Kasumi-1 (cell line): ENCODE data around the gene PPP2R2C.

Experiments
- DNase-seq, 2 experiments: peaks; one replicate each; lab custom pipeline; 2025; lab: John Stamatoyannopoulos, UW

PPP2R2C gene

DNA sequence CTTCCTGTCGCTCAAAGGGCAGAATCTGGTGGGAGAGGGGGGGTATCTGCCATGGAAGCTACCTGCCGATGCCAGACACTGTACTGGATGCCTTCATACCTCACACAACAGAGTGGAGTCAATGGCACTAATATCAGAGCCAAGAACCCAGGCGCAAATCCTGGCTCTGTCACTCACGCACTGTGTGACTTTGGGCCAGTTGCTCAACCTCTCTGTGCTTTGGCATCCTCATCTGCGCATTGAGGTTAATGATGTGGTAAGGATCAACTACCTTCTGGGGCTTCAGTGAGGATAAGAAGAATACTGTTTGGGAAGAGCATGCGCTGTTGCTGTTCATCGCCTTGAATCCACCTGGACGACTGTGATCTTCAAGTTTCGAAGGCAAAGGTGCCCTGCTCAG, 70.6 kb downstream of the PPP2R2C start:
- DNase-seq = no peak

GRCh38 chr4:6396696-6397236, 75.6 kb downstream of the PPP2R2C start:
- DNase-seq = no peak

- DNase-seq = no peak
Measured at GRCh38 chr4:6395466-6396228, 76.8 kb downstream of the PPP2R2C start.

DNA sequence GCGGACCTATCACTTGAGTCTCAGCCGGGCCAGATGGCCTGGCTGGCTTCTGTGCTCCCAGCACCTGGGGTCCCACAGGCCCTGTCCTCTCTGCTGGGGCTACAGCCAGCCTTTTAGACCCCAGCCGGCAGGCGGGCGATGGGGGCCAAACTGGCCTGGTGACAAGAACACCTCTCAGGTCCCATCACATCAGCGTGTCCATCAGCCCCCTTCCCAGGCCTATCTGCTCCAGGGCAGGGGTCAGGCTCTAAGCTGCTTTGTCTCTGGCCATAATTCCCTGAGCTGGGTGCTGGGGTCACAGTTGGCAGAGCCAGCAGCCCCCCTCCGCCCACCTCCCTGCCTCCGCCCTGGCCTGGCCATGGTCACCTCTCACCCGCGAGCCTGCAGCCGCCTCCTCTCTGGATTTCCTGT, 77.7 kb downstream of the PPP2R2C start:
- no peak for DNase-seq

DNA sequence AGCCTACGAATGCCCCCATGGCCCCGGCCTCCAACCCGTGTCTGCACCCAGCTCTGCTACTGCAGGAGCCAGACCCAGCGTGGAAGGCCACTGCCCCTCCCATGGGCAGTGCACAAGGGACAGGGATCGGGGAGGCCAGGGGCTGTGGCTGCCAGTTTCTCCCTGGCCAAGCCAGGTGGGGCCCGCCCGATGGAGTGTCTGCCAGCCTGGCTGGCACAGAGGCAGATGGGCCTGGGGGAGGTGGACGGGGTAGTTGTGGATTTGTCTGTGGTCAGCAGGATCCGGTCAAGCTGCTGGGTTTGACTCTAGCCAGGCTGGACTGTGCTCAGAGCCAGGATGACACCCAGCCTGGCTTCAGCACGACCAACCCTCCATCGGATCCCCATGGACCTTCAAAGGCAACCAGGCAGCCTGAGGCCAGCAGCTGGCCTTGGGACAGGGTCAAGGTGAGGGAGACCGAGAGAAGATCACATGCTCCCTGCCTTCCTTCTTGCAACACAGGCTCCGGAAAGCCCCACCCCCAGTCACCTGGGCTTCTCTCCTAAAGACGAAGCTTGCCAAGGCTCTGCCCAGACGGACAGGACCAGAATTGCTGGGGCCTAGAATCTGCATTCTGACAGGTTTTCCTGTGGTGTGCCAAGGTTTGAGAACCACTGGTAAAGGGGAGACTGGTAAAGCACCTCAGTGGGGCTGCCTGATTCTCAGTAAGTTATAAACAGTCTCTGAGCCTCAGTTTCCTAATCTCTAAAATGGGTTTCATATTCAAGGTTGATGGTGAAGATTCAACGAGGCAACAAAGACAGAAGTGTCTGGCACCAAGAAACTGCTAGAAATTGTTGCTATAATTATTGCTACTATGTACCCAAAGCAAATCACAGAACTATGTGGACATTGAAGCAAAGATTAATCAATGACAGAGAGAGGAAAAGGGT, 78.6 kb downstream of the PPP2R2C start:
- DNase-seq = no peak

GRCh38 chr4:6393066-6393465, 79.3 kb downstream of the PPP2R2C start:
- no peak for DNase-seq

- no peak for DNase-seq
Measured at GRCh38 chr4:6392407-6392806, 80.0 kb downstream of the PPP2R2C start.

GRCh38 chr4:6391852-6392188, 80.6 kb downstream of the PPP2R2C start:
- DNase-seq = no peak

DNA sequence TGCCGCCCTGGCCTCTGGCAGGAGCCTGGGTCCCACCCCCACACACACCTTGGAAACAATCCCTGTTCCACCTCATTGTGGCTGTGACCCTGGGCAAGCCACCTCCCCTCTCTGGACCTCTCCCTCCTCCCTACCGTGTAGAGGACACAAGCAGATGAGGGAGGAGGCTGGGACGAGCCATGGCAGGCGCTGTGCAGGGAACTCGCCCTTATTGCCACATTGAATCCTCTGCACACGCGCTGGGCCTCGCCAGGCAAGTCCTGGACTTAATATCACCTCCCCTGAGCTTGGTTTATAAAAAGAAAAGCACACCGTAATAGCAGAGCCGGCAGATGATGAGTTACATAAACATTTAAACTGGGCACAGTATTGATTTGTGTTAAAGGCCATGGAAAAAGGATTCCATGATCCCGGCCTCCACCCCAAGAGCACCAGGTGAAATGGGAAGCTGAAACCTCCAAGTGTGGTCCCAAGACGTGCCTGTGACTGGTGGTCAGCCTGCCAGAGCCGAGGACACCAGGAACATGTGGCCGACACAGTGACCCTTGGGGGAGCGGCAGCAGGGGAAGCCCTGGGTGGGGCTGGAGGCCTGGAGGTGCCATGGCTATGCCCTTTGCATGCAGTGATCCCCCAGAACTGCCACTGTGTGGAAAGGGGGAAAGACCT, 81.1 kb downstream of the PPP2R2C start:
- DNase-seq = no peak

DNA sequence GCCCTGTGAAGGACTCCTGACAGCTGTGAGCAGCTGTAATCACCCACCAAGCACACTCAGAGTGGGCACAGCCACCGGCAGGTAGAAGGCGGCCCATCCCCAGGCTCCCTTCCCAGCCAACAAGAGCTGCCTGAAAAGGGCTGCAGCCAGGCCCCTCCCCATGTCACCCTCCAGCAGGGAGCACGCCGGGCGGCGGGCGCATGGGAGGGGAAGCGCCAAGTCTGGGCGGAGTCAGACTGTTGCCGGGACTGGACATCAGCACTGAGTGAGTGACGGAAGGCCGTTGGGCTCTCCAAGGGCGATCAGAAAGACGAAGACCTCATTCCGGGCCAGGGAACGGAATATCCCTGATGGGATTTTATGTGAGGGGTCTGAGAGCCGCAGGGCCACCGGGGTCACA, 82.1 kb downstream of the PPP2R2C start:
- DNase-seq = no peak

GRCh38 chr4:6389142-6389825, 83.1 kb downstream of the PPP2R2C start:
- no peak for DNase-seq

DNA sequence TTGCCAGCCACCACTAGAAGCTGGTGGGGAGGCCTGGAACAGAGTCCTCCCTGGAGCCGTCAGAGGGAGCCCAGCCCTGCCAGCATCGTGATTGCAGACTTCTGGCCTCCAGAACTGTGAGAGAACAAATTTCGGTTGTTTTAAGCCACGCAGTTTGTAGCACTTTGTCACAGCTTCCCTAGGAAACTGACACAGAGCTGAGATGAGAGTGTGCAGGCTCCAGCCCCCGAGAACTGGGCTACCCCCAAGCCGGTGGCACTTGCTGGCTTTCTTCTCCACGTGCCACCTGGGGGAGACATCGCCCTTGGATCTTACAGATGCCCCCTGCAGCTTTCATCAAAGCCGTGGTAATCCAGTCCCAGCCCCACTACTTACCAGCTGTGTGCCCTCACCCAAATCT, 83.7 kb downstream of the PPP2R2C start:
- no peak for DNase-seq

- DNase-seq = no peak
Measured at GRCh38 chr4:6387946-6388345, 84.5 kb downstream of the PPP2R2C start.

GRCh38 chr4:6386091-6386490, 86.3 kb downstream of the PPP2R2C start:
- no peak for DNase-seq

GRCh38 chr4:6385288-6385687, 87.1 kb downstream of the PPP2R2C start:
- DNase-seq = no peak

- DNase-seq = no peak
Measured at GRCh38 chr4:6384541-6384940, 87.9 kb downstream of the PPP2R2C start.

- DNase-seq = no peak
Measured at GRCh38 chr4:6383929-6384328, 88.5 kb downstream of the PPP2R2C start.

- no peak for DNase-seq
Measured at GRCh38 chr4:6383009-6383404, 89.4 kb downstream of the PPP2R2C start.

GRCh38 chr4:6381571-6382123, 90.8 kb downstream of the PPP2R2C start:
- DNase-seq = no peak

GRCh38 chr4:6380746-6381410, 91.5 kb downstream of the PPP2R2C start:
- DNase-seq = no peak
